Ovary (tissue), 3 donors: ENCODE data around the gene DERL2.

Experiments used
- CTCF ChIP-seq, 3 donors: fragments of 450-650 bp in 2 of 3; fragments of 200-600 bp in 1 of 3; IDR thresholded peaks; one replicate each; pipeline versions ENCODE4 v1.5.1 to v1.8.0; 2016 to 2022; ENCODE audit warnings: antibody characterized with exemption in 3 of 3, mild to moderate bottlenecking in 1 of 3
- EP300 ChIP-seq: sonication (generic); formaldehyde crosslinking; IDR thresholded peaks from one replicate; pipeline ENCODE4 v1.6.1; 2017; ENCODE audit warnings: antibody characterized with exemption
- POLR2A ChIP-seq: fragments of 450-650 bp; IDR thresholded peaks from one replicate; pipeline ENCODE4 v1.6.1; 2017; ENCODE audit warnings: antibody characterized with exemption, mild to moderate bottlenecking, moderate library complexity
- donor health status: DM: no; HTN: no; CAD: no.

- TF ChIP-seq CTCF (IDR thresholded peaks at IDR 0.05) (no peak), EP300 (no peak), POLR2A (no peak)
These were observed 12.1 kb downstream of the DERL2 start for GRCh38 chr17:5473906-5474305.
